A673 (cell line): ENCODE results near the gene SNX24.

Experiments
- EZH2 ChIP-seq: fragments of 200-600 bp; sonication (generic); IDR thresholded peaks from 2 replicates; pipeline ENCODE4 v1.6.1; 2017; ENCODE audit warnings: borderline replicate concordance, low read depth, mild to moderate bottlenecking, mixed read lengths, antibody characterized with exemption, low read length; ENCODE audit not compliant: poor library complexity, severe bottlenecking
- TF ChIP-seq, protein P1 (sequence below): fragments of 300-800, 200-600 bp; sonication (generic); conservative IDR thresholded peaks from 2 replicates; pipeline ENCODE4 v1.5.1; 2017; ENCODE audit warnings: low read depth, mild to moderate bottlenecking, antibody characterized with exemption, low read length, moderate library complexity, mixed read lengths

DNA sequence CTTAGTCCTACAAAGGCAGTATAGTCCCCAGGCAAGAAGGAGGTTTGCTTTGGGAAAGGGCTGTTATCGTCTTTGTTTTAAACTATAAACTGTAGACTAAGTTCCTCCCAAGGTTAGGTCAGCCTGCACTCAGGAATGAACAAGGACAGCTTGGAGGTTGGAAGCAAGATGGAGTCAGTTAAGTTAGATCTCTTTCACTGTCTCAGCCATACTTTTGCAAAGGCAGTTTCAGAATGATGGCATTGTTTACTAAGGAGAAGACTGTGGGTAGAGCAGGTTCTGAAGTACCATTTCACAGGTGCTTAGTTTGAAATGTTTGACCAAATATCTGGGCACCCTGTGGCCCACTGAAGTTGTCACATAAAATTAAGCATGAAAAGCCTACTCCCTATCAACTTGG lies 19.4 kb downstream of the SNX24 start:
- TF ChIP-seq, protein P1, sequence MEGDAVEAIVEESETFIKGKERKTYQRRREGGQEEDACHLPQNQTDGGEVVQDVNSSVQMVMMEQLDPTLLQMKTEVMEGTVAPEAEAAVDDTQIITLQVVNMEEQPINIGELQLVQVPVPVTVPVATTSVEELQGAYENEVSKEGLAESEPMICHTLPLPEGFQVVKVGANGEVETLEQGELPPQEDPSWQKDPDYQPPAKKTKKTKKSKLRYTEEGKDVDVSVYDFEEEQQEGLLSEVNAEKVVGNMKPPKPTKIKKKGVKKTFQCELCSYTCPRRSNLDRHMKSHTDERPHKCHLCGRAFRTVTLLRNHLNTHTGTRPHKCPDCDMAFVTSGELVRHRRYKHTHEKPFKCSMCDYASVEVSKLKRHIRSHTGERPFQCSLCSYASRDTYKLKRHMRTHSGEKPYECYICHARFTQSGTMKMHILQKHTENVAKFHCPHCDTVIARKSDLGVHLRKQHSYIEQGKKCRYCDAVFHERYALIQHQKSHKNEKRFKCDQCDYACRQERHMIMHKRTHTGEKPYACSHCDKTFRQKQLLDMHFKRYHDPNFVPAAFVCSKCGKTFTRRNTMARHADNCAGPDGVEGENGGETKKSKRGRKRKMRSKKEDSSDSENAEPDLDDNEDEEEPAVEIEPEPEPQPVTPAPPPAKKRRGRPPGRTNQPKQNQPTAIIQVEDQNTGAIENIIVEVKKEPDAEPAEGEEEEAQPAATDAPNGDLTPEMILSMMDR: no peak
- no peak for TF ChIP-seq EZH2
